Muscle of back (tissue), 13 donors: ENCODE data around the gene DDR2. TPM values are rescaled to one million over a fixed set of nuclear protein-coding genes. Genes with fewer than 3 reads are reported as not detected.
"Not testable (repeated sequence)": the region's sequence is repeated elsewhere in the genome, so short reads cannot be mapped to it uniquely, and the experiment has no call there.

Experiments
- DNase-seq, 3 donors: peaks; one replicate each; pipeline versions ENCODE4 v3.0.0 to v3.0.0-alpha.2; 2013
- long read RNA-seq, 9 donors: transcript quantifications; one replicate each; lab custom pipeline, GENCODE V29; 2026
- polyA plus RNA-seq, 10 donors: library from polyadenylated mRNA; unstranded; fragments of 120-200 nt; gene quantifications; one replicate each; pipeline ENCODE4 v1.2.1, GENCODE V29; 2013; ENCODE audit not compliant: insufficient read length in 10 of 10

Gene DDR2
- 10 to 100 TPM; 44.9 to 60.7 (median 52.3) TPM for polyA plus RNA-seq
- long read RNA-seq, donor 1, partial matches to known transcripts, result 6 of 8 reads
- long read RNA-seq, donor 1, other reads (novel, unspliced or antisense), result 0 of 8 reads
- long read RNA-seq, donor 2, partial matches to known transcripts, result 0 of 3 reads
- long read RNA-seq, donor 2, other reads (novel, unspliced or antisense), result 0 of 3 reads
- long read RNA-seq, donor 3, result 0 reads
- long read RNA-seq, donor 4, partial matches to known transcripts, result 5 of 9 reads
- long read RNA-seq, donor 4, other reads (novel, unspliced or antisense), result 0 of 9 reads
- long read RNA-seq, donor 5, partial matches to known transcripts, result 6 of 7 reads
- long read RNA-seq, donor 5, other reads (novel, unspliced or antisense), result 0 of 7 reads
- long read RNA-seq, donor 6, transcript DDR2-201 (18 exons, 3,096 nt), result major isoform, 5 of 12 reads
- long read RNA-seq, donor 6, partial matches to known transcripts, result 7 of 12 reads
- long read RNA-seq, donor 6, other reads (novel, unspliced or antisense), result 0 of 12 reads
- long read RNA-seq, donor 7, full-length matches to known transcripts, result 2 of 2 reads
- long read RNA-seq, donor 7, partial matches to known transcripts, result 0 of 2 reads
- long read RNA-seq, donor 7, other reads (novel, unspliced or antisense), result 0 of 2 reads
- long read RNA-seq, donor 8, partial matches to known transcripts, result 6 of 9 reads
- long read RNA-seq, donor 8, other reads (novel, unspliced or antisense), result 0 of 9 reads
- long read RNA-seq, donor 9, result 0 reads

- peak; percentile 93 to 99 (median 96) for DNase-seq
Observed at GRCh38 chr1:162632217-162632666, at the start of gene DDR2. Gene DDR2, plus strand, starts transcription at chr1:162632464. Its CDS starts 86,600 bp downstream, at chr1:162719064.

GRCh38 chr1:162582901-162583300 lies 49.4 kb upstream of the DDR2 start:
- not testable (repeated sequence) for DNase-seq

GRCh38 chr1:162585101-162585500 lies 47.2 kb upstream of the DDR2 start:
- DNase-seq, result not testable (repeated sequence)

GRCh38 chr1:162587347-162587746 lies 44.9 kb upstream of the DDR2 start:
- no peak for DNase-seq

- DNase-seq, result no peak
Observed at GRCh38 chr1:162587761-162588260, 44.5 kb upstream of the DDR2 start.

- no peak for DNase-seq
Observed at GRCh38 chr1:162590101-162590500, 42.2 kb upstream of the DDR2 start.

GRCh38 chr1:162590686-162591085 lies 41.6 kb upstream of the DDR2 start:
- DNase-seq, result no peak

GRCh38 chr1:162596514-162597170 lies 35.6 kb upstream of the DDR2 start:
- DNase-seq, result peak in 1 of 3 donors; percentile 10

- DNase-seq, result peak; percentile 63 to 84 (median 75)
Observed at GRCh38 chr1:162599451-162599850, 32.8 kb upstream of the DDR2 start.

- DNase-seq, result not testable (repeated sequence)
Observed at GRCh38 chr1:162603117-162603516, 29.1 kb upstream of the DDR2 start.

- peak in 2 of 3 donors; percentile 55 to 89 for DNase-seq
Observed at GRCh38 chr1:162605225-162605927, 26.9 kb upstream of the DDR2 start.

- no peak for DNase-seq
Observed at GRCh38 chr1:162609306-162609705, 23.0 kb upstream of the DDR2 start.

- peak in 1 of 3 donors; percentile 17 for DNase-seq
Observed at GRCh38 chr1:162612606-162613400, 19.5 kb upstream of the DDR2 start.

- no peak for DNase-seq
Observed at GRCh38 chr1:162616848-162617247, 15.4 kb upstream of the DDR2 start.

GRCh38 chr1:162617513-162617912 lies 14.8 kb upstream of the DDR2 start:
- no peak for DNase-seq

GRCh38 chr1:162619076-162619475 lies 13.2 kb upstream of the DDR2 start:
- no peak for DNase-seq

- no peak for DNase-seq
Observed at GRCh38 chr1:162621256-162621655, 11.0 kb upstream of the DDR2 start.

GRCh38 chr1:162625679-162626078 lies 6.6 kb upstream of the DDR2 start:
- peak in 1 of 3 donors; percentile 57 for DNase-seq

- peak; percentile 85 to 95 (median 88) for DNase-seq
Observed at GRCh38 chr1:162626094-162626493, 6.2 kb upstream of the DDR2 start.

- DNase-seq, result peak; percentile 39 to 71 (median 49)
Observed at GRCh38 chr1:162626761-162627160, 5.5 kb upstream of the DDR2 start.
